ENCODE results near the gene PRPF19. TPM values are rescaled to one million over a fixed set of nuclear protein-coding genes. Genes with fewer than 3 reads are reported as not detected.

Gene PRPF19
- polyA plus RNA-seq, 4 donors = 113 to 153 (median 130) TPM

DNA sequence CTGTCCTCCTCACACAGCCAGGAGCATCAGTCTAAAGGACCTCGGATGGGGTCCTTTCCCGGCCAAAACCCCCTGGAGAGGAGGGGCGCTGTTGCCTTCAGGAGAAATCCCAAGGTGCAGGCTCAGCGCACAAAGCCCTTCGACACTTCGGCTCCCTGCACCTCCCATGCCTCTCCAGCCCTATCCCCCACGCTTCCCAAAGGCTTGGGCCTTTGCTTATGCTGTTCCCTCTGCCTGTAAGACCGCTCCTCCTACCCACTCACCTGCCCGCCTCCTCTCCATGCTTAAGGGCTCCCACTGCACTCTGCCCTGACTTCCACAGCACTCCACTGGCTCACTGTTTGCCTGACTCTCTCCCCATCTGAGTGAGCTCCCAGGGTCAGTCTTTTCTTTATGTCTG is 32.1 kb upstream of the PRPF19 start:
- DNase-seq (ENCODE audit: low read depth in 4 of 4, low spot score in 2 of 4) = no peak

DNA sequence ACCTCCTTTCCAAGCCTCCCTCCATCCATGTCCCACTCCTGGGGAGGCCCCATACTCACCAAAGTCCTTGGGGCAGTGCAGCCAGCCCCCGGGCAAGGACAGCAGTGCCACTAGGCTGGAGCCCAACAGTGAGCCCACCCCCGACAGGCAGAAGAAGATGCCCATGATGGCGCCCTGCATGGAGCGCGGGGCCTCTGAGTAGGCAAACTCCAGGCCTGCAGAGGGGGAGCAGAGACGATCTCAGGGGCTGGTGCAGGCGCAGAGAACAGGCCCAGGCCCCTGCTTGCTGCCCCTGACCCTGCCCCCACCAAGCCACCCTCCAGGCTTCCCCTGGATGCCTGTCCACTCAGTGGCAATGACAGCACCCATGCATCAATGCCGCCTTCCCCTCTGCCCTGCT is 31.4 kb upstream of the PRPF19 start:
- DNase-seq (ENCODE audit: low read depth in 4 of 4, low spot score in 2 of 4) = no peak

DNA sequence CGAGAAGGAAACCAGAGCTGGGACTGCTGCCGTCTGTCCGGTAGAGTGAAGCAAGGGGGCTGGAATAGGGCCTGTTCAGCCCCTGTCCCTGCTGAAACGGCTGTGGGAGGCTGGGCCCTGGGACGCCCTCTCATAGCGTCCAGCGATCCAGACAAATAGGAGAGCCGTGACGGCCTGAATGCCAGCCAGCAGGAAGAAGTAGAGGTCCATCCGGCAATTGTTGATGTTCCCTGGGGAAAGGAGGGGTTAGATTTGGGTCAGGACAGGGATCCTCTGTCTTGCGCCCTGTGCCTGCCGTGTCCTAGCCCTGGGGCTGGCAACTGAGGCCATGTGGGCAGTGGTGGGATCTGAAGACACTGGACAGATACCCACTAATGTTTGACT is 30.8 kb upstream of the PRPF19 start:
- DNase-seq (ENCODE audit: low read depth in 4 of 4, low spot score in 2 of 4) = no peak

DNA sequence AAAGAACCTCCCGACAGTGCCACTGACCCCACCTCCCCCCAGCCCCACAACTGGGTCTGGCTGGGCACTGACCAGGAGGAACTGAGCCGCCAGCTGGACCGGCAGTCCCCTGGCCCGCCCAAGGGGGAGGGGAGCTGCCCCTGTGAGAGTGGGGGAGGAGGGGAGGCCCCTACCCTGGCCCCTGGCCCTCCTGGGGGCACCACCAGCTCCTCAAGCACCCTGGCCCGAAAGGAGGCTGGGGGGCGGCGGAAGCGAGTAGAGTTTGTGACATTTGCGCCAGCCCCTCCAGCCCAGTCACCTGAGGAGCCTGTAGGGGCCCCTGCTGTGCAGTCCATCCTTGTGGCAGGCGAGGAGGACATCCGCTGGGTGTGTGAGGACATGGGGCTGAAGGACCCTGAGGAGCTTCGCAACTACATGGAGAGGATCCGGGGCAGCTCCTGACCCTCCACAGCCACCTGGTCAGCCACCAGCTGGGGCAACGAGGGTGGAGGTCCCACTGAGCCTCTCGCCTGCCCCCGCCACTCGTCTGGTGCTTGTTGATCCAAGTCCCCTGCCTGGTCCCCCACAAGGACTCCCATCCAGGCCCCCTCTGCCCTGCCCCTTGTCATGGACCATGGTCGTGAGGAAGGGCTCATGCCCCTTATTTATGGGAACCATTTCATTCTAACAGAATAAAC is 30.2 kb upstream of the PRPF19 start:
- DNase-seq (ENCODE audit: low read depth in 4 of 4, low spot score in 2 of 4) = no peak

- DNase-seq (ENCODE audit: low read depth in 4 of 4, low spot score in 2 of 4) = no peak
These were observed 29.5 kb upstream of the PRPF19 start for GRCh38 chr11:60935676-60936442.

GRCh38 chr11:60934790-60935605 is 28.6 kb upstream of the PRPF19 start:
- no peak for DNase-seq (ENCODE audit: low read depth in 4 of 4, low spot score in 2 of 4)

DNA sequence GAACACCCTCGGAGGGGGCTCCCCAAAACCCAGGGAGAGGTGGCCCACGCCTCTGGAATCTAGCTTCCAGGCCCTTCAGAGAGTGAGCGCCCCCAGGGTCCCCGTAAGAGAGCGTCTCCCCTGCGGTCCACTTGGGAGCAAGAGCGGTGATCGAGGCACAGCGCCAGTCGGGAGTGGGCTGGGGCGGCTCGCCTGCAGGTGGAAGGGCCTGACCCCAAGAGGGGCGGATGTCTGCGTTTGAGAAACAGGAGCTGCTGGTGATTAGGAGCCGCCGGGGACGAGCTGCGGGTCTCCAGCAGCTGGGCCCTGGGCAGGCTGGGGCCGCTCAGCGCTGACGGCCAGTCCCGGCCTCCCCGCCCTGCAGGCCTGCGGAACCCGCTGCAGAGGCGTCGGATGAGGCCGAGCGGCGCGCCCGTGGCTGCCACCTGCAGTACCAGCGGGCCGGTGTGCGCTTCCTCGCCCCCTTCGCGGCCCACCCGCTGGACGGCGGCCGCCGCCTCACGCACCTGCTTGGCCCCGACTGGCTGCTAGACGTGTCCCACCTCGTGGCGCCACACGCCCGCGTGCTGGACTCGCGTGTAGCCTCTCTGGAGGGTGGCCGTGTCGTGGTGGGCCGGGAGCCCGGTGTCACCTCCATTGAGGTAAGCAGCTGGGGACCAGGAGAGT is 27.9 kb upstream of the PRPF19 start:
- DNase-seq (ENCODE audit: low read depth in 4 of 4, low spot score in 2 of 4) = no peak

- no peak for DNase-seq (ENCODE audit: low read depth in 4 of 4, low spot score in 2 of 4)
These were observed 27.2 kb upstream of the PRPF19 start for GRCh38 chr11:60933416-60934123.

- DNase-seq (ENCODE audit: low read depth in 4 of 4, low spot score in 2 of 4) = no peak
These were observed 26.4 kb upstream of the PRPF19 start for GRCh38 chr11:60932605-60933356.

- DNase-seq (ENCODE audit: low read depth in 4 of 4, low spot score in 2 of 4) = no peak
These were observed 25.5 kb upstream of the PRPF19 start for GRCh38 chr11:60931917-60932316.

DNA sequence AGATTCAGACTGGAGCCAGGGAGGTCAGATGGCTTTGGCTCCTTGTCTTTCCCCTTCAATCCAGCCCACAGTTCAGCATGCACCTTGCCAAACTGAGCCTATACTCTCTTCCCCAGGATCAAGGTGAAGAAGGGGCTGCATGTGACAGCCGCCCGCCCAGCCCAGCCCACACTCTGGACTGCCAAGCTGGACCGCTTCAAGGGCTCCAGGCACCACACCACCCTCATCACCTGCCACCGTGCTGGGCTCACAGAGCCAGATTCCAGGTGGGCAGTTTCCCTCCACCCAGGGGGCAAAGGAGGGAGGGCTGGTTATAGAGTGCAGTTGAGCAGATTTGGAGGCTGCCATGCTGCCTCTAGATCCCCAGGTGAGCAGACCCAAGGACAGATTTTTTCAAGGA is 24.0 kb upstream of the PRPF19 start:
- DNase-seq (ENCODE audit: low read depth in 4 of 4, low spot score in 2 of 4) = no peak

- DNase-seq (ENCODE audit: low read depth in 4 of 4, low spot score in 2 of 4) = no peak
These were observed 23.4 kb upstream of the PRPF19 start for GRCh38 chr11:60929764-60930163.

DNA sequence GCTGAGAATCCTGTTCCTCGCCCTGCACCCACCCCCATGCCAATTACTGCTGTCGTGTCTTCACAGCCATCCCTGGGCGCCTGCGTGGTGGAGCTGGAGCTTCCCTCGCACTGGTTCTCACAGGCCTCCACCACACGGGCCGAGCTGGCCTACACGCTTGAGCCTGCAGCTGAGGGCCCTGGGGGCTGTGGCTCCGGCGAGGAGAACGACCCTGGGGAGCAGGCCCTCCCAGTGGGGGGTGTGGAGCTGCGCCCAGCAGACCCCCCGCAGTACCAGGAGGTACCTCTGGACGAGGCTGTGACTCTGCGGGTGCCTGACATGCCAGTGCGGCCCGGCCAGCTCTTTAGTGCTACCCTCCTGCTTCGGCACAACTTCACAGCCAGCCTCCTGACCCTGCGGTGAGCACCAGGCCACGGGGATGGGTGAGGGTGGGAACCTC is 22.2 kb upstream of the PRPF19 start:
- no peak for DNase-seq (ENCODE audit: low read depth in 4 of 4, low spot score in 2 of 4)

- no peak for DNase-seq (ENCODE audit: low read depth in 4 of 4, low spot score in 2 of 4)
These were observed 21.2 kb upstream of the PRPF19 start for GRCh38 chr11:60927600-60927999.

DNA sequence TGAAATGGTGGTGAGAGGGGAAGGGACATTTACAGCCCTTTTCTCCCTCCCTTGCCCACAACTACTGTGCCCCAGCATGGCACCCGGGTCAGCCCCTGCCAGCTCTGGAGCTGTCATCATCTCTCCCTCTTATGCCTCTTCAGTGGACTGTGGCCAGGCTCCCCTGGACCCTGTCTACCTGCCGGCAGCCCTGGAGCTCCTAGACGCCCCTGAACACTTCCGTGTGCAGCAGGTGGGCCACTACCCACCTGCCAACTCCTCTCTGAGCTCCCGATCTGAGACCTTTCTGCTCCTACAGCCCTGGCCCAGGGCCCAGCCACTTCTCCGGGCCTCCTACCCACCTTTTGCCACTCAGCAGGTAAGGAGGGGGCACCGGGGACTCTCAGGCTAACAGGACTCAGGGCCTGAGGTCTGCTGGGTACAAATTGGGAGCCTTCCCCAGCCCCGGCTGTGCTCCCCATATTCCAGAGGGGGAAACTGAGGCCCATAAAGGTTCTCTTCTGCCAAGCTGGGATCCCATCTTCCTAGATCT is 20.7 kb upstream of the PRPF19 start:
- DNase-seq (ENCODE audit: low read depth in 4 of 4, low spot score in 2 of 4) = no peak

- no peak for DNase-seq (ENCODE audit: low read depth in 4 of 4, low spot score in 2 of 4)
These were observed 20.1 kb upstream of the PRPF19 start for GRCh38 chr11:60926500-60926899.

GRCh38 chr11:60925868-60926267 is 19.5 kb upstream of the PRPF19 start:
- no peak for DNase-seq (ENCODE audit: low read depth in 4 of 4, low spot score in 2 of 4)

DNA sequence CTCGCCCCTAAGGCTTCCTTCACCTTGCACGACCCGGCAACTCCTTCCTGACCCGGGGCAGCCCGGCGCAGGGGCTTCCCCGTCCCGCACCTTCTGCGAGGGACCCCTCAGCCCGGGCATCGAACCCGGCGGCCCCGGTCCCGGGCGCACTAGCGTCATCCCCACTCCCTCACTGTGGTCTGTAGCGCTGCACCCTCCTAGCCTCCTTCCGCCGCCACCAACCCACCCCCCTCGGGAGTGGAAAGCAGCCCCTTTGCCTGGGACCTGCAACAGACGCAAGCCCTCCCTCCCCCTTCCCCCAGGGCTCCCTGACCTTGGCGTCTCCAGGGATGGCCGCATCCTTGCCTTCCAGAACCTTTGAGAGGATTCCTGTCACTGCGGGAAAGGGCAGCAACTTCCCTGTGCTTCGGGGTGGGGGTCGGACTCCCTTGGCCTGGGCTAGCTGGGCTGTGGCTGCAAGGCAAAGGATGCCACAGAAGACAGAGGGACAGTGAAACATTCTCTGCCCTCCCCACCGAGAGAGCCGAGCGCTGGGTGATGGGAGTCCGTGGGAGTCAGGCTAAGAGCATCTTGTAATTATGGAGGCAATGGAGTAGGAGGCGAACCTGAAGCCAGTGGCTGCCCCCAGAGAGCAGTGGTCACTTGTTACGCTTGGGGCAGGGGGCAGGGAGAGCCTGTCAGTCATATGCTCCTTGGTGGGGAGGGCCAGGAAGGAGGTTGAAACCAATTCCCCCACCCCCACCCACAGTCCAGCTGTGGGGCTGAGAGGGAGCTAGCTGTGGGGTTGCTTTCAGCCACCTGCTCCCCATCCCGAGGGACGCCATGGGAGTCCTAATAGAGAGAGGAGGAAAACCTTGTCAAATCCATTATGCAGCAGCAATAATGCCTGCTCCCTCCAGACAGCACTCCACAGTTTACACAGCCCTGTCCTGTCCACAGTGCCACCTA is 18.8 kb upstream of the PRPF19 start:
- DNase-seq (ENCODE audit: low read depth in 4 of 4, low spot score in 2 of 4) = no peak
